ENCODE data around the gene SYT6.

GRCh38 chr1:114137497-114137896, 16.2 kb downstream of the SYT6 start:
- TF ChIP-seq POLR2AphosphoS5 (IDR thresholded peaks at IDR 0.05; ENCODE audit: insufficient read depth in 1 of 2, low read depth in 1 of 2) = no peak
- TF ChIP-seq, protein P1, sequence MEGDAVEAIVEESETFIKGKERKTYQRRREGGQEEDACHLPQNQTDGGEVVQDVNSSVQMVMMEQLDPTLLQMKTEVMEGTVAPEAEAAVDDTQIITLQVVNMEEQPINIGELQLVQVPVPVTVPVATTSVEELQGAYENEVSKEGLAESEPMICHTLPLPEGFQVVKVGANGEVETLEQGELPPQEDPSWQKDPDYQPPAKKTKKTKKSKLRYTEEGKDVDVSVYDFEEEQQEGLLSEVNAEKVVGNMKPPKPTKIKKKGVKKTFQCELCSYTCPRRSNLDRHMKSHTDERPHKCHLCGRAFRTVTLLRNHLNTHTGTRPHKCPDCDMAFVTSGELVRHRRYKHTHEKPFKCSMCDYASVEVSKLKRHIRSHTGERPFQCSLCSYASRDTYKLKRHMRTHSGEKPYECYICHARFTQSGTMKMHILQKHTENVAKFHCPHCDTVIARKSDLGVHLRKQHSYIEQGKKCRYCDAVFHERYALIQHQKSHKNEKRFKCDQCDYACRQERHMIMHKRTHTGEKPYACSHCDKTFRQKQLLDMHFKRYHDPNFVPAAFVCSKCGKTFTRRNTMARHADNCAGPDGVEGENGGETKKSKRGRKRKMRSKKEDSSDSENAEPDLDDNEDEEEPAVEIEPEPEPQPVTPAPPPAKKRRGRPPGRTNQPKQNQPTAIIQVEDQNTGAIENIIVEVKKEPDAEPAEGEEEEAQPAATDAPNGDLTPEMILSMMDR (IDR thresholded peaks at IDR 0.05) = no peak
